AG08395 (cell line): Measurements from ENCODE around the gene C1QL4.
"Not testable (repeated sequence)": the region's sequence is repeated elsewhere in the genome, so short reads cannot be mapped to it uniquely, and the experiment has no call there.

ENCODE experiments used
- DNase-seq: peaks from one replicate; pipeline ENCODE4 v3.0.0; 2012; ENCODE audit warnings: mixed read lengths, low spot score

C1QL4 gene

GRCh38 chr12:49336645-49337584 is at the start of gene C1QL4:
C1QL4 (minus strand) TSS chr12:49337188; CDS start chr12:49336477, 711 bp downstream.
- DNase-seq: peak; percentile 87

- DNase-seq: not testable (repeated sequence)
Observed at GRCh38 chr12:49380184-49380583, 43.2 kb upstream of the C1QL4 start.

GRCh38 chr12:49377386-49377785 is 40.4 kb upstream of the C1QL4 start:
- no peak for DNase-seq

- no peak for DNase-seq
Observed at GRCh38 chr12:49375406-49375805, 38.4 kb upstream of the C1QL4 start.

- DNase-seq: no peak
Observed at GRCh38 chr12:49370539-49370938, 33.6 kb upstream of the C1QL4 start.

GRCh38 chr12:49369411-49370145 is 32.6 kb upstream of the C1QL4 start:
- DNase-seq: peak; percentile 59

GRCh38 chr12:49368240-49368600 is 31.2 kb upstream of the C1QL4 start:
- DNase-seq: no peak

GRCh38 chr12:49367381-49368239 is 30.6 kb upstream of the C1QL4 start, which contains the start of gene SPATS2:
SPATS2 (plus strand) TSS chr12:49367462; CDS start chr12:49461013, 93,551 bp downstream.
- no peak for DNase-seq

GRCh38 chr12:49366652-49367380 is 29.8 kb upstream of the C1QL4 start:
- peak; percentile 94 for DNase-seq

GRCh38 chr12:49366096-49366651 is 29.2 kb upstream of the C1QL4 start:
- no peak for DNase-seq

- DNase-seq: no peak
Observed at GRCh38 chr12:49365542-49365941, 28.6 kb upstream of the C1QL4 start.

GRCh38 chr12:49364989-49365388 is 28.0 kb upstream of the C1QL4 start:
- peak; percentile 48 for DNase-seq

- DNase-seq: no peak
Observed at GRCh38 chr12:49362077-49362476, 25.1 kb upstream of the C1QL4 start.

GRCh38 chr12:49359671-49360070 is 22.7 kb upstream of the C1QL4 start:
- no peak for DNase-seq

GRCh38 chr12:49358483-49359141 is 21.6 kb upstream of the C1QL4 start:
- DNase-seq: peak; percentile 56

GRCh38 chr12:49357103-49357678 is 20.2 kb upstream of the C1QL4 start:
- DNase-seq: peak; percentile 66

GRCh38 chr12:49355913-49356312 is 18.9 kb upstream of the C1QL4 start:
- DNase-seq: no peak

GRCh38 chr12:49352351-49352750 is 15.4 kb upstream of the C1QL4 start:
- no peak for DNase-seq

GRCh38 chr12:49349266-49349665 is 12.3 kb upstream of the C1QL4 start:
- DNase-seq: no peak

- DNase-seq: no peak
Observed at GRCh38 chr12:49348781-49349180, 11.8 kb upstream of the C1QL4 start.
